Measurements from ENCODE around the gene HESX1. TPM values are rescaled to one million over a fixed set of nuclear protein-coding genes. Genes with fewer than 3 reads are reported as not detected.

HESX1 gene
- 0.16 TPM in 1 of 2 replicates, not detected in the other for total RNA-seq

GRCh38 chr3:57199895-57200297, at the start of gene HESX1:
HESX1 (minus strand) TSS chr3:57199978; CDS start chr3:57199918, 60 bp downstream.

GRCh38 chr3:57227204-57227929, 27.6 kb upstream of the HESX1 start, which contains the start of gene APPL1:
APPL1 (plus strand) TSS chr3:57227729; CDS start chr3:57227884, 155 bp downstream.

GRCh38 chr3:57164657-57165573, 34.9 kb downstream of the HESX1 start, which contains the start of gene IL17RD:
IL17RD (minus strand) TSS chr3:57165353; CDS start chr3:57165286, 67 bp downstream.

Other genes with a start within 250 kb of the HESX1 start
- gene SPATA12, start 139.3 kb downstream of the HESX1 start, total RNA-seq, result 0.13 TPM in 1 of 2 replicates, not detected in the other
- gene IL17RD, start 34.6 kb downstream of the HESX1 start, total RNA-seq, result 0.25 and 0.49 TPM in 2 replicates
- gene APPL1, start 27.8 kb upstream of the HESX1 start, total RNA-seq, result 30.4 and 37.4 TPM in 2 replicates
- not detected in 2 replicates for gene ASB14, start 92.7 kb upstream of the HESX1 start, total RNA-seq